Left colon (tissue), 2 donors: Measurements from ENCODE around the gene OPCML. TPM values are rescaled to one million over a fixed set of nuclear protein-coding genes. Genes with fewer than 3 reads are reported as not detected.

ENCODE experiments used
- ATAC-seq: fragments of 200-7000 bp; cut with Tn5 transposase; one replicate; pipeline ENCODE4 v1.9.1; 2020; ENCODE audit warnings: mild to moderate bottlenecking, moderate library complexity
- DNase-seq, 2 donors: peaks; one replicate each; pipeline ENCODE4 v3.0.0-alpha.2; 2020
- intact Hi-C, 2 donors: fragments of 100-400 bp; cut with DNase I in 1 of 2; cut with micrococcal nuclease in 1 of 2; formaldehyde crosslinking; loops; one replicate each; pipeline versions ENCODE4 v1.11.2 to v1.14.0; 2022; cut with DNase I, micrococcal nuclease
- total RNA-seq, 2 donors: library from RNA; stranded (reverse); fragmentation: NEBNext Ultra II Directional; extraction: Animal tissue kit (Norgen Biotek cat#: 25700); gene quantifications; one replicate each; pipeline ENCODE4 v1.2.1, GENCODE V29; 2021
- donor health status: DM: no; HTN: no; CAD: no.
- donor health status: DM: yes; HTN: yes; CAD: no.

OPCML gene
- total RNA-seq, 2 donors from 2014 or later = 0.06 to 0.11 TPM

DNA sequence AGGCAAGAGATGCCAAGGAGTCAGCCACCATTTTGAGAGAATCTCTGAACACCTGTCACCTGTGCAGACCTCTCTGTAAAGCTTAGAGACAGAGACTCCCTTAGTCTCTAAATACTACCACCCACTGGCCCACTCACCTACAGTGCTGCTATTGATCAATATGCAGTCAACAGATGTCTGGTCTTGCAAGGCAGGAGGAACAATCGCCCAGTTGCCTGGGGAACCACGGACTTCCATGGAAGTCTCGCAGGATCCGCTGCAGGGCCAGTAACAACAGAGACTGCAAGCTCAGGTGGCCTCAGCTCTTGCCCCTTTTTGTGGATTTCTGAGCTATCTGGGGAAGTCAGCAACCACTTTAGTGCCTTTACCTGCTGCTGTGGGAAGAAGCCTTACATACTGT lies 195.1 kb downstream of the OPCML start:
- no peak for ATAC-seq
- DNase-seq = no peak
- intact Hi-C loops = no loop called here

DNA sequence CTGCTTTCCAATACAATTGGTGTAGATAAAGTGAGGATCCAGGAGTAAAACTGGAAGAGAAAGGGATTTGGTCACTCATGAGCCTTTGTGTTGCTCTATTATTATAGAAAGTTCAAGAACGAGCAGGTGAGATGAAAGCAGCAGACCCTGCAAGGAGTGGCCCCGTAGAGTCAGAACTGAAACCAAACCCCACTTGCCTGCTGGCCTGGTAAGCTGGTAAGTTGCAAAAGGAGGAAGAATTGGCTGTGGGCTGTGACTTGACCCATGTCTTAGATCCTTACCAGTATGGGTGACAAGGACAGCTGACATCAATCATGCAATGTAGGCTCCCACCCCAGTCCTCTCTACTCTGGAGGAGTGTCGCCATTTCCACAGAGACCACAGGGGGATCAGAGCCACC lies 201.3 kb downstream of the OPCML start:
- intact Hi-C loops = no loop called here
- ATAC-seq (no peak), DNase-seq (no peak)

DNA sequence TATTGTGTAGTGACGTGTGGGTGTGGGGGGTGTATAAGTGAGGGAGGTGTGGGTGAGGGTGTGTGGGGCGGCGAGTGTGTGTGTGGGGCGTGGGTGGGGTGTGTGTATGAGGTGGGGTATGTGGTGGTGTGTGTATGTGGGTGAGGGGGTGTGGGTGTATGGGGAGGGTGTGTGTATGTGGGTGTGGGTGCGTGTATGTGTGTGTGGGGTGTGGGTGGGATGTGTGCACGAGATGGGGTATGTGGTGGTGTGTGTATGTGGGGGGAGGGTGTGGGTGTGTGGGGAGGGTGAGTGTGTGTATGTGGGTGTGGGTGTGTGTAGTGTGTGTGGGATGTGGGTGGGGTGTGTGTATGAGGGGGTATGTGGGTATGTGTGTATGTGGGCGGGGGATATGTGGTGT lies 205.5 kb downstream of the OPCML start:
- no peak for DNase-seq
- intact Hi-C loops = no loop called here
- no peak for ATAC-seq

DNA sequence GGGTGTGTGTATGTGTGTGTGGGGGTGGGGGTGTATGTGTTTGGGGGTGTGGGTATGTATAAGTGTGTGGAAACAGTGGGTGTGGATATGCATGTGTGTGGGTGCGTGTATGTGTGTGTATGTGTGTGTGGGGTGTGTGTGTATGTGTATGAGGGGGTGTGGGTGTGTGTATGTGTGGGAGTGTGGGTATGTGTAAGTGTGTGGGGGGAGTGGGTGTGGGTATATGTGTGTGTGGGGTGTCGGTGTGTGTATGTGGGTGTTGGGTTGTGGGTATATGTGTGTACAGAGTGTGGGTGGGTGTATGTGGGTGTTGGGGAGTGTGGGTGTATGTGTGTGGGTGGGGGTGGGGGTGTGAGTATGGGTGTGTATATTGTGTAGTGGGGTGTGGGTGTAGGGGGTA lies 206.0 kb downstream of the OPCML start:
- intact Hi-C loops = no loop called here
- ATAC-seq (no peak), DNase-seq (no peak)

DNA sequence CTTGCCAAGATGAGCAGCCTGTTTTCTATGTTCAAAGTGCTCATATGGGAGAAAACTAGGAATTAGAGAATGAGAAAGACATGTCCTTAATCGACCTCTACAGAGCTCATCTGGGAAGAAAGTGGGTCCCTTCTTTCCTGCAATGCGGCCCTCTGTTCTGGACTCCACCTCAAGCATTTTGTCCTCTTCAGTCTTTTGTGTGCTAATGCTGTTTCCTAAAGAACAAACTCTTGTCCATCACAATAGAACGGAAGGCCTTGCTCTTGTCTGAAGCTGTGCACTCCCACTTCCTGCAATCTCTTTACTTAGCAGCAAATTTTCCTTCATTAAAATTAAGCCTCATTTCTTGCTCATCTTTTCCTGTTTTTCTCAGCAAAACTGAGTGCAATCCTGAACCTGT lies 206.6 kb downstream of the OPCML start:
- no peak for DNase-seq
- intact Hi-C loops = no loop called here
- no peak for ATAC-seq

DNA sequence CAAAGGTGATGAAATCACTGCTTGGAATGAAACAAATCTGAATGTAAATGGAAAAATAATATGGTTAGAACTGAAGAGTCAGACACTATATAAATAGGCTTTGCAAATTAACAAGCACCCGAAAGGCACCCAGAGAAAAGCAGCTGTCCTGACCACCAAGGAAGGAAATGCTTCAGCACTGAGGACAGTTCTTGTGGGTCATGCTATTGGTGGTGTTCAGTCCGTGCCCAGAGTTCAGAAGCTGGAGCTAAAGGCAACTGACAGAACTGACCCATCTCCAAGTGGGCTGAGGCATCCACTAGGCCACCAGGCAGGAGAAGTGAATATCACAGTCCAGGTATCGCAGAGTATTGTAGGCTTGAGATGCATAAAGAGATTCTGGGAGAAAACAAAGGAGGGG lies 208.9 kb downstream of the OPCML start:
- intact Hi-C loops = no loop called here
- no peak for DNase-seq
- ATAC-seq = no peak

DNA sequence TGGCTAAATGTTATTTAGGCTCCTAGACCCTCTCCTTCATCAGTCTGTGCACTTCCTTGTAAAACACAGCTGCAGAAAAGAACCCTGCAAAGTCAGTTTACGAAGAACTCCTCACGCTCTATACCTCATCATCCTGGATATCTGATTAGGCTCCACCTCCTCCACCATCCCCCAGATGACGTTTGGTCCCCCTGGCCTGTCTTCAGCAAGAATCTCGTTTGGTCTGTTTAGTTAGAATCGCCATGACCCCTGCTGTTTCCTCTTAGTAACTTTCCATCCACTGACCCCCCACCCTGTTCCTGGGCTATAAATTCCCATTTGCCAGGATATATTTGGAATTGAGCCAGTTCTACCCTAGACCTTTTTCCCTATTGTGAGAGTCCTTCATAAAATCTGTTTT lies 214.1 kb downstream of the OPCML start:
- ATAC-seq = no peak
- intact Hi-C loops = no loop called here

DNA sequence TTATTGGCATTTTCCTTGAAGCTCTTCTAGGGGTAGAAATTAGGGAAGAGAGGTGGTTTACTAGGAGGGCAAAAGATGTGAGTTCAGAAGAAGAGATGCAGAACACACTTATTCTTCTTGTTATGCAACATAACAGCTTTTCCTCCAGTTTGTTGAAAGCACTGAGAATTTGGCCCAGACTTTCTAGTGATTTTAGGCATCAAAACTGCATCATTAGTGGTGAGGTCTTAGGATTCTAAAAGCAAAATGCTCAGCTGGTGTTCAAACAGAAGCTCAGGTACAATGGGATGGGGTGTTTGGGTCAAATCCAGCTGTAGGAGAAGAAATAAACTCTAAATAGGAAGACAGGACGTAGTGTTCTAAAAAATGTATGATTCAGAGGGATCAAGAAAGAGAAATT lies 221.1 kb downstream of the OPCML start:
- ATAC-seq = no peak
- intact Hi-C loops = no loop called here
- no peak for DNase-seq

More for the DNA sequence above, 214.1 kb downstream of the OPCML start:
- DNase-seq = no peak

DNA sequence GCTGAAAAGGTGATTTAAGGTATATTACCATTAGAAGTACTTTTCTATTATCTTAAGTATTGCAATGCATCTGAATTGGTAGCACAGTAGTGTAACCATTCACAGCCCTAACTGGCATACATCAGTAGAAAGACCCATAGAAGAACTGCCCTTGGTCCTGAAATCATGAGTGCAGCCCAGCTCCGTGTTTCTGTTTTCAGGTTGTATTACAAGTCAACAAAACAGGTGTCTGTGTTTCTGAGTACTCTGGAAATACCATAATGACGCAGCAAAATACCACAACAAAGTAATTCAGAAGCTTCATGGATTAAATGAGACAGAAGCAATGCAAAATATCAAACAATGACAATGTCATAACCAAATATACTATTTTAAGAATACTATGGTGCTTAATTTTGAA lies 226.3 kb downstream of the OPCML start:
- intact Hi-C loops = no loop called here
- no peak for DNase-seq
- no peak for ATAC-seq

DNA sequence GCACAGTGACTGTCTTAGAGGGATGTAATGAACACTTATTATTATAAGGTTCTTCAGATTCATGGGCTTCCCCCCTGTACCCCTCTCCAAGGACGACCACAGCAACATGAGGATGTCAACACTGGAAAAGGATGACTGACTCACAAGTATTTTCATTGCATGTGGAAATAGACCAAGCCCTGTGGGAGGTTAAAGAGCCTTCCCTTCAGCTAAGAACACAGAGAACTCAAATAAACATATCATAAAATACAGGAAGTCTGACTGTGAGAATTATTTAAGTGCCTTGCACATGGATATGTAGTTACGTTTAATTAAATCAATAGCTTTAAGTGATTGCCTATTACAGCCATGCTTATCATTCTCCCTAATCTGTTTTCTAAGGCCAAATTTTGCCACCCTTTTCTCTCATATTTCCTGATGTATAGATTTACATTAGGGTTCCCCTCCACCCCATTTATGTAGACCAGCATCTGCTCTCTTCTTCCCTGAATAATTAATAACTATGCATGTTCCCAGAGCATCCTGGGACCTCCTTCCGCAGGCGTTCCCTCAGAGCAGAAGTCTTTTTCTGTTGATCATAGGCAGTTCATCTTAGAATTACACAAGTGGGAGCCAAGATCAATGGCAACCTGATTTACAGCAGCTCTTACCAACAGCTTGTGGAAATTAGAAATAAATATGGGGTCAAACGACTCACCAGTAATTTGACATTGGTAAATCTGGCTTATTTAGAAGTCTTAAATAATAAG lies 226.9 kb downstream of the OPCML start:
- intact Hi-C loops = no loop called here
- no peak for ATAC-seq
- no peak for DNase-seq

DNA sequence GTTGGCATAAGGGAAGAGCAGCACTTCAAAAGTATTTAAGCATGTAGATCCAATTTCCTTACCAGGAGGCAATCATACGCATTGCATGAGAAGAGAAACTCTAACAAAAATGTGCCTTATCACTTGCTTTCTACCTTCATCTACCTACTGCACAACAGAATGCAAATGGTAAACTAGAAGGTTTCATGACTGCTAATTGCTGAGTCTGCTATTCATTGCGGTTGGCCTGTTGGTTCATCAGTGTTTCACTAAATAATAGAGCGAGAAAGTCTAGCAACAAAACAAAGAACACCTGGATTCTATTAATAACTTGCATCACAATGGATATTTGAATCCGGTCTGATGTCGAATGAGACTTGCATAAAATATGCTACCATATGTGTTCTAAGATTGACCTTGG lies 229.0 kb downstream of the OPCML start:
- ATAC-seq = no peak

DNA sequence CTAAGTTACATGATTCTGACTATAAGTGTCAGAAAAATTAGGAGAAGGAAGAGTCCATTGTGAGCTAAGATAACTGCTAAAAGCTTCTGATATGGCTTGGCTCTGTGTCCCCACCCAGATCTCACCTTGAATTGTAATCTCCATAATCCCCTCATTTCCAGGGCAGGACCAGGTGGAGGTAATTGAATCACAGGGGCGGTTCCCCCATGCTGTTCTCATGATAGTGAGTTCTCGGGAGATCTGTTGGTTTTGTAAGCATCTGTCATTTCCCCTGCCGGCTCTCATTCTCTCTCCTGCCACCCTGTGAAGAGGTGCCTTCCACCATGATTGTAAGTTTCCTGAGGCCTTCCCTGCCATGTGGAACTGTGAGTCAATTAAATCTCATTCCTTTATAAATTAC lies 230.2 kb downstream of the OPCML start:
- intact Hi-C loops = no loop called here
- ATAC-seq = no peak
- DNase-seq = no peak

More for the DNA sequence above, 229.0 kb downstream of the OPCML start:
- intact Hi-C loops = no loop called here
- no peak for DNase-seq

DNA sequence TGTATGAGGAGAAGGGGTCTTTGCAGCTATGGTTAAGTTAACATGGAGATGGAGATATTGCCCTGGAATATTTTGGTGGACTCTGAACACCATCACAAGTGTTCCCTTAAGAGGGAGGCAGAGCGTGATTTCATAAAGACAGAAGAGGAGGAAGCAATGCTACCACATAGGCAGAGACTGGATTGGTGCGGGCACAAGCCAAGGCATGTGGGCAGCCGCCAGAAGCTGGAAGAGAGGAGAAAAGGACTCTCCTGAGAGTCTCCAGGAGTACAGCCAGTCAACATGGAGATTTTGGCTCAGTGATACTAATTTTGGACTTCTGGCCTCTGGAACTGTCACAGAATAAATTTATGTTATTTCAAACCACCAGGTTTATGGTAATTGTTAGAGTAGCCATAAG lies 231.6 kb downstream of the OPCML start:
- ATAC-seq (no peak), DNase-seq (no peak)
- intact Hi-C loops = no loop called here

DNA sequence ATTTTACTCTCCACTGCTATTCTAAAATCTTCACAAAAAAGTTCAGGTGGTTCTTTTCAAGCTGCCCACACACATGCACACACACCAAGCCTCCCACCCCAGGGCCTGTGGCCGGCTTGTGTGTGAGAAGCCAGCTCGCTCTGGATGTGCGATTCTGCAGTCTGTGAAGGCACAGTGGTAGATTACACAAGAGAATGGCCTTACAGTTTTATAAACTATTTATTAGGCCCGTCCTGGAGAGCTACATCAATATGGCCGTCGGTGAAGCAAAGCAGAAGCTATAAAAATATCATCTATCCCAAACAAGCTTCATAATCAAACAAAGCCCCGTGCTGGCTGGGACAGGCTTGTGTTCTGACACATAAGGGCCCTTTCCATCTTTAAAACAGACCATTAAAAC lies 240.5 kb downstream of the OPCML start:
- intact Hi-C loops = no loop called here
- peak in 1 of 2 donors; percentile 25 for DNase-seq

DNA sequence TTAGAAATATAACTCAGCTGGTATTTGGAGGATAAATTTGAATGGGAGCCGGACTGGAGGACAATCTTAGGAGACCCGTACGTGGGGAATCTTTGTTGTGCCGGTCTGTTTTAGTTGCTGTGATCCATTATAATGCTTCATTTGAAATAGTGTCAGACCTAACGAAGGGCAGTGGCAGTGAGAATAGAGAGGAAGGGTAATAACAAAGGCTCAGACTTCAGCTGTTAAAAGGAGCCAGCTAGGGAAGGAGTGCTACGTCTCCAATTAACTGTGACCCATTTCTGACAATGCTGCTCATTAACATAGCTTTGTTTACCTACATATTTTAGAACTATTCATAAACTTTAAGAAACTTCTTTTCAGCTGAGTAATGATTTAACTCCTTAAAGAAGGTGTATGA lies 246.9 kb downstream of the OPCML start:
- ATAC-seq = no peak
- intact Hi-C loops = no loop called here
- no peak for DNase-seq

More for the DNA sequence above, 240.5 kb downstream of the OPCML start:
- no peak for ATAC-seq

DNA sequence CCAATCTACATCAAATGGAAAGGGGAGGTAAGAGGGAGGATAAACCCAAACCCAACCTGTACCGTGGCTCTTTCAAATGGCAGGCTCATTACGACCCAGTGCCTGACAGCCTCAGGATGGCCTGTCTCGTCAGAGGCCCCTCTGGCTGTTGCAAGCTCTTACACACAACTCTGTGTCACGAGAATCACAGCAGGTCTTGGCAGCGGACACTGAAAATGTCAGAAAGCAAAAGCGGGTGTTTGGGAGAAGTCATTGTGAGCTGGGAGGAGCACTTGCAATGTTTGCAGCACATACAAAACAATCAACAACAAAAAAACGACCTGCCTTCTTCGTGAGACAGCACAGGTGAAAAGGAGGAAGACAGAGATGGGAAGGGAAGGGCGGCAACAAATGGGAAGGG lies 248.1 kb downstream of the OPCML start:
- no peak for DNase-seq
- no peak for ATAC-seq
- intact Hi-C loops = no loop called here

DNA sequence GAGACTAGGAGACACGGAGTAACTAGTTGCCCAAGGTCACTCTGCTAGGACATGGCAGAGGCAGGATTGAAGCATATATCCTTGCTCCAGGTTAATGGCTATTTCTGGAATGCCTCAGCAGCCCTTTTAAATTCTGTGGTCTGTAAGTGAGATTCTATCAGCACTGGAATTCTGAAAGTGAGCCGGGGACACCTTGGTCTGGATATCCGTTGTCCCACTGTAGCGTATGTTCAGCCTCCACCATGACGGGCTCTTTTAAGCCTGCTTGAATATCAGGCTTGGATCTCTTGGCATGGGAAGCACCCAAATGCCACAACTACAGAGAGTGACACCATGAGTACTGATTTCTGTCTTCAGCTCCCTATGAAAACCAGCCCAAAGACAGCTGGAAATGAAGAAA lies 254.4 kb downstream of the OPCML start:
- intact Hi-C loops = no loop called here
- DNase-seq (no peak), ATAC-seq (no peak)

DNA sequence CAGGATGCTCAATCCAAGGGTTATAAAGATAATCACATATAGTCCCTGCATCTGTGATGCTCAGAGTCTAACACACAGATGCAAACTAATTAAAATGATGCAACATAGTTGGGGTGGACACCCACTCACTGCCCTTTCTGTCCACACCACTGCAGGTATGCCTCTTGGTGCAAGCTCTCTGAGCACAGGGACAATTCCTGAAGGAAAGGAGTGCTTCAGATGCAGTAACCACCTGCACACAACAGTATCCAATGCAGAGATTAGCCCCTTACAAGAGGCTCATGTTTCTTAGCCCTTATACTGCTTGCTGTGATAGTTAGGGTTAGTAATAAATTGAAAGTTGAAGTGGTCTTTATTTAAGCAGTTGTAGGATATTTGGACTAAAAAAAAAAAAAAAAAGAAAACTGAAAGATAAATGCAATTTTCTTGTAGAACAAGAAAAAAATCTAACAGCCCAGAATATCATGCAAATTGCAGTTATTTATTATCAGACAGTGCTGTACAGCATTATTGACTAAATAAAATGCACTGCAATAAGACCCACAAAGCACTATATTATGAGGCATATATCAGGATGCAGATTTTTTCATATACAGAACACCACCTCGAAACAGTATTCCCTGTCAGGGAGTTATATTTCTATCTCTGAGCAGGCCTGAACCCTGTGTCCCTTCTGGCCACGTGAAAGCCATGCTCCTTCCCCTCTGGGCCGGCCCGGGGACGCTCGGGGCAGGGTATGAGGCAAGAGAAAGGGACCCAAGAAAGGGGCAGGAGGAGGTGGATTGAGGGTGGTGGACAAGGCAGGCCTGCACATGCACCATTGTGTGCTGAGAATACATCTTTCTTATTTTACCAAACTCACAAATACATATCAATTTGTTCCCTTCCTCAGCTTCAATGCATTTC lies 260.2 kb downstream of the OPCML start:
- DNase-seq (no peak), ATAC-seq (no peak)
- intact Hi-C loops = no loop called here

DNA sequence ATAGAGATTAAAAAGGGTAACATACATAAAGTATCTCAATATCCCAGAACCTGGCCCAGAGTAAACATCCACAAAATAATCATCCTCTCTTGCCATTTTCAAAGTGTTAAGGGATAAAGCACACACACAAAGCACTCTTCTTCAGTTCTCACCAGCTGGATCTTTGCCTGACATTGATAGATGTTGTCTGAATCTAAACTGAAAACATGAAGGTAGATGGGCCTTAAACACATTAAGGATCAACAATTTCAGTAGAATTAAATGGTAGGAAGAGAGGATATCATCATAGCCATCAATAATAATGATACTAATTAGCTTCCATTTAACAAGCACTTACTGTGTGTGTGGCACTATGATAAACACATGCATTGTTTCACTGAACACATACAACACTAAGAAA lies 261.1 kb downstream of the OPCML start:
- ATAC-seq = no peak
- no peak for DNase-seq
- intact Hi-C loops = no loop called here

DNA sequence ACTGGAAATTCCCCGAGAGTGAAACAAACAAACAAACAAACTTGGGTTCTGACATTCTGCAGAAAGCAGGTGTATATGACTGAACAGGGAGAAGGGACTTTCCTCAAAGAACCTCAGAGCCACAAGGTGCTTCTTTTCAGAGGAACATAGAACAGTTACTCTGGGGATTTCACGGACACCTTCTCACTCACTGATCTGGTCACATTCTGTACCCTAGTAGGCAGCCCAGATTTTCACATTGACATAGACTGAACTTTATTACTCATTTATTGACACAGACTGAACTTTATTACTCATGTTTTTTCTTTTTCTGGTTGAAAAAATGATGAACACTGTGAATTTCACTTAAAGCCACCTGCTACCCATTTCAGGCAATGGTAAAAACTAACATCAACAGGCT lies 263.0 kb downstream of the OPCML start:
- no peak for DNase-seq
- intact Hi-C loops = no loop called here
- no peak for ATAC-seq
